Suprapubic skin (tissue), 4 donors: ENCODE data around the gene FHOD3.

Experiments
- CTCF ChIP-seq, 2 donors: fragments of 200-600 bp in 1 of 2; fragments of 450-650 bp in 1 of 2; sonication (generic) in 1 of 2; IDR thresholded peaks; one replicate each; pipeline ENCODE4 v1.5.1; 2016 to 2019; ENCODE audit warnings: antibody characterized with exemption in 2 of 2, mild to moderate bottlenecking in 1 of 2, moderate library complexity in 1 of 2
- POLR2A ChIP-seq, 2 donors: fragments of 450-650 bp; IDR thresholded peaks; one replicate each; pipeline ENCODE4 v1.6.1; 2017; ENCODE audit warnings: antibody characterized with exemption in 2 of 2, mild to moderate bottlenecking in 2 of 2, moderate library complexity in 2 of 2
- POLR2AphosphoS5 ChIP-seq, 3 donors: sonication (generic); formaldehyde crosslinking; IDR thresholded peaks; one replicate each; pipeline ENCODE4 v1.6.1; 2017; ENCODE audit warnings: antibody characterized with exemption in 3 of 3

GRCh38 chr18:36397033-36397432, 99.5 kb downstream of the FHOD3 start:
- TF ChIP-seq CTCF (IDR thresholded peaks at IDR 0.05) (no peak), POLR2AphosphoS5 (IDR thresholded peaks at IDR 0.05) (no peak), POLR2A (IDR thresholded peaks at IDR 0.05) (no peak)
